ENCODE data around the gene RBM24. TPM values are rescaled to one million over a fixed set of nuclear protein-coding genes. Genes with fewer than 3 reads are reported as not detected.
A peak's percentile ranks its signal among the peaks of the same experiment; 100 is the strongest.
"Not testable (repeated sequence)": the region's sequence is repeated elsewhere in the genome, so short reads cannot be mapped to it uniquely, and the experiment has no call there.

RBM24 gene
- total RNA-seq, 2 donors from 2014 or later, result 15.7 to 23.6 TPM

DNA sequence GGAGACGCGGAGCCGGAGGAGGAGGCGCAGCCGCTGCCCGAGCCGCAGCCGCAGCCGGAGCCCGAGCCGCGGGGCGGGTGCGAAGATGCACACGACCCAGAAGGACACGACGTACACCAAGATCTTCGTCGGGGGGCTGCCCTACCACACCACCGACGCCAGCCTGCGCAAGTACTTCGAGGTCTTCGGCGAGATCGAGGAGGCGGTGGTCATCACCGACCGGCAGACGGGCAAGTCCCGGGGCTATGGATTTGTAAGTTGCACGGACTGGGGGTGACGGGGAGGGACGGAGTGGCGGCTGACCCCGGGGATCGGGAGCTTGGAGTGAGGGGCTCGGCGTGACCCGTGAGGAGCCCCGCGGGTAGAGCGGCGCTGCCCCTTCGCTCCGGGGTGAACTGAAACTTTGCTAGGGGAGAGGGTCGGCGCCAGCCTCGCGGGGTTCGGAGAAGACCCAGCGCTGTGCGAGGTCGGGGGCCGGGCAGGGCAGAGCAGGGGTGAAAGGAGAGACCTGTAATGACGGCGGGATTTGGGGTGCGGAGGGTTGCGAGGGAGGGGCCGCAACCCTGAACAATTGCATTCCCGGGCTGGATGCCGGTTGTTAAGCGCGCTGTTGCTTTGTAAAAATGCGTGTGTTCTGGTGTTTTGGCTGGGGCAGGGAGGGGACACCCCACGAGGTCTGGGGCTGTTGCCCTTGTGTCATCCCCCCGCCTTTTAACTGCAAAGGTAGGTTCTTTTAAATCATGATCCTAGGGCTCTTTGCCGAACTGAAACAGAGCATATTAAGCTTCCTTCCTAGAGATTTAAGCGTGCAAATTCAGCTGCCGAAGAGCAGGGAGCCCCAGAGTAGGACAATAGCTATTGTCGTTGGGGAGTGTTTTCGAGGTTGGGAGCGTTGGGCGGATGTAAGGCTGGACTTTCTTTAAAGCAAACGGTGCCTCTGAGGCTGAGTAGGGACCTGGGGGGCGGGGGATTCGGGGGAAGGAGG, 628 bp downstream of the RBM24 start:
- intact Hi-C loops (cut with DNase I), result loop anchor here in 1 of 2 donors (5.0 to 10.0 kb wide), 3 partner anchors 117 to 301 kb away; no protein-coding TSS in a partner anchor
- peak; percentile 83 for DNase-seq (ENCODE audit: low spot score)

DNA sequence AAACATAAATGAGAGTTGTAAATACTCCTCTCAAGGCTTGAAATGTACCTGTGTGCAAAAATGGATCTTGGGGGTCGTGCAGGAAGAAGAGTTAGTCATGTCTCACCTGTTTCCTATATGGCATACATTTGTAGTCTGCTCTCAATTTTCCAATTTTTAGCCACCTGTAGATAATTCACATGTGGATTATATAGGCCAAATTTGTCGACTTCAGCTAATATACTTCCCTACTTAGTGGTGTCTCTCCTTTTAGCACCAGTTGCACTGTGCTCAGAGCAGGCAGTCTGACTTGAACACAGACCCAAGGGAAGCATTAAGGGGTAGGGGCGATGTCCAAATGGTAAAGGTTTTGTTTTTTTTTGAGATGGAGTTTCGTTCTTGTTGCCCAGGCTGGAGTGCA, 1.9 kb downstream of the RBM24 start:
- DNase-seq (ENCODE audit: low spot score), result no peak
- intact Hi-C loops (cut with DNase I), result loop anchor here in 1 of 2 donors (5.0 to 10.0 kb wide), 3 partner anchors 118 to 299 kb away; no protein-coding TSS in a partner anchor

DNA sequence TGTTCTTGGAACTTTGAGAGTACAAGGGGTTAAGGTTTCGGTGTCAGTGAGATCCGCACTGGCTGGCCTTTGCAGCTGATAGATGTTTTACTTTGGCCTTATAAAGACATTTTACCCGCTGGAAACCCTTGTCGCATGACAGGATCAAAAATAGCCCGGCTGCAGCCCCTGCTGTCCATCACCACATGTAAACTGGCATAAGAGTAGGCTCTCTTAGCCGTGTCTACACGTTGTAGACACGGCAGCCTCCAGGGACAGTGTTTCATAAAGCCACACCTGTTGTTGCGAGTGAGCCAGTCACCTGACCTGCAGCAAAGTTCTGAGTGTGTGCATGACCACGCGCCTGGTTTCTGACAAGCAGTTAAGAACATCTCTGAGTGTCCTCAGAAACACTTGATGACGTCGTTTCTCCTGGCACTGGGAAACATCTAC, 8.5 kb downstream of the RBM24 start:
- DNase-seq (ENCODE audit: low spot score), result no peak
- intact Hi-C loops (cut with DNase I), result loop anchor here in 1 of 2 donors (5.0 to 10.0 kb wide), 2 partner anchors 93 to 125 kb away; no protein-coding TSS in a partner anchor

DNA sequence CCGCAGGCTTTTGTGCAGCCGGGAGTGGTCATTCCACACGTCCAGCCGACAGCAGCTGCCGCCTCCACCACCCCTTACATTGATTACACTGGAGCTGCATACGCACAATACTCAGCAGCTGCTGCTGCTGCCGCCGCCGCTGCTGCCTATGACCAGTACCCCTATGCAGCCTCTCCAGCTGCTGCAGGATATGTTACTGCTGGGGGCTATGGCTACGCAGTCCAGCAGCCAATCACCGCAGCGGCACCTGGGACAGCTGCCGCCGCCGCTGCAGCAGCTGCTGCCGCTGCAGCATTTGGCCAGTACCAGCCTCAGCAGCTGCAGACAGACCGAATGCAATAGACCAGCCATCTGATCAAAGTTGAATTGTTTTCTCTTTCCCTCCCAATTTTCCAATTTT, 10.6 kb downstream of the RBM24 start:
- intact Hi-C loops (cut with DNase I), result loop anchor here in 1 of 2 donors (5.0 kb wide), 1 partner anchor 91 kb away; no protein-coding TSS in a partner anchor
- no peak for DNase-seq (ENCODE audit: low spot score)

DNA sequence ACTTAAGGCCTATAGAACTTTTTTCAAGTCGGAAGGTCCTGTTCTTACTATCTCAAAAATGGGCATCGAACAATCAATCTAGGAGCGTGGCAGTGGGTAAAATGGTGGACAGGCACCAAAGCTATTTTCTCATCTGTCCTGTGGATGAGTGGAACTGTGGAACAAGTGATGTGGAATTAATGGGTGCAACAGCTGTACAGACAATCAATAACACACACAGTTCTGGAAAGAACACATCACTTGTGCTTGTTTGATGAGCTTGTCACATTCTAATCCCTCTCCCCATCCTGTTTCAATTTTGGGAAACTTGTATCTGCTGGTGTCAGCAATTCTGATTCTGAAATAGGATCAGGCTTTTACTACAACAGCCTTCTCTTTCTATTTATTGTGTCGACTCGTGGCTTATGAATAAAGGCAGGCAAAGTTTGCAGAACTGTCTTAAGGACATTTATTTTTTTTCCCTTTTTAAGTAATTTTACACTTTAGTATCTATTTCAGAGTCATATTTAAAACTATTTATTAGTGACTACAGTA, 11.5 kb downstream of the RBM24 start:
- intact Hi-C loops (cut with DNase I), result loop anchor here in 1 of 2 donors (5.0 kb wide), 1 partner anchor 90 kb away; no protein-coding TSS in a partner anchor
- DNase-seq (ENCODE audit: low spot score), result no peak

DNA sequence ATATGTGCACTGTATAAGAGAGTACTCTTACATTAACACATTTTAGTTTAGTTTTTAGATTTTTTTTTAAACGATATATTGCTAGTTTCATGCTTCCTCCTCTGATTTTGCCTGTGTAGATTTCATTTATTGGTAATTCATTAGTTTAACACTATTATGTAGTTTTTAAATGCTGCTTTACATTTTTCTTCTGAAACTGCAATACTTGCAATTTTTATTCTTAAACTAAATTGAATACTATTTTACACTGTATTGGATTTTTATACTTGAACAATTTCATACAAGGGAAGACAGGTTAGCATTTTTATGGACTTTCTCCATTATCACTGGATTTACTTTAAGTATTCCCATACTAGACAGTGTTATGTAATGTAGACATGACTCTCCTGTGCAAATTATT, 12.2 kb downstream of the RBM24 start:
- no peak for DNase-seq (ENCODE audit: low spot score)
- intact Hi-C loops (cut with DNase I), result loop anchor here in 1 of 2 donors (5.0 kb wide), 1 partner anchor 89 kb away; no protein-coding TSS in a partner anchor

DNA sequence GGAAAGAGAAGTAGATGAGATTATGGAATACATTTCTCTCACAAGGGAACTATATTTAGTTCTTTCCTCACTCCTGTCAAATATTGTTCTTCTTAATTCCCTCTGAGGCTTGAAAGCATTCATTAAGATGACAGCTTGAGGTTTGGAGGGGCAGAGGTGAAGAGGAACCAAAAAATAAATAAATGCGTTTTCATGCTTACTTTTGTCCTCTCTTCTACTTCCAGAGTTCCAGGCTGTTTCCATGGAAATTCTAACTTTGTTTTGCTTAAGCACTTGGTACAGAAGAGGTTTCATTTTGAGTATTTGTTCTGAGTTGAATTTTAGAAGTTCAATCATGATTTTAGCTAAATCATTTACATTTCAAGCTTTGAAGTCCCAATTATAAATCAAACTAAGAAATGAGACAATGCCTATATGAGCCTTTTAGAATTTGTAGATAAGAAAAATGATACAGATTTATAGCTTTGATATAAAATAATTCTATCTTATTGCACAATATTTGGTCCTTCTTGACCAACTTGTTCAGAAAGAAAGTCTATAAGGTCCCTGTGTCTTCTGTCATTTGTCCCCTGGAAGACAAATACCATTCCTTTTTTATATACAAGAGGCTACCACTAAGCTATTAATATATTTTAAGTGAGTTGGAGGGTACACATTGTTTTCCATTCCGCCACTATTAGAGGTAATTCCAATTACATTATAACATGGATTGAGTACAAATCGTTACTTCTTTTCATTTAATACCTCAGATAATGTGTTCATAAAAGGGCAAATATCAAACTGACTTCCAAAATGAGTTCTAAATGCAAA, 16.3 kb downstream of the RBM24 start:
- intact Hi-C loops (cut with DNase I), result no loop called here
- DNase-seq (ENCODE audit: low spot score), result no peak

DNA sequence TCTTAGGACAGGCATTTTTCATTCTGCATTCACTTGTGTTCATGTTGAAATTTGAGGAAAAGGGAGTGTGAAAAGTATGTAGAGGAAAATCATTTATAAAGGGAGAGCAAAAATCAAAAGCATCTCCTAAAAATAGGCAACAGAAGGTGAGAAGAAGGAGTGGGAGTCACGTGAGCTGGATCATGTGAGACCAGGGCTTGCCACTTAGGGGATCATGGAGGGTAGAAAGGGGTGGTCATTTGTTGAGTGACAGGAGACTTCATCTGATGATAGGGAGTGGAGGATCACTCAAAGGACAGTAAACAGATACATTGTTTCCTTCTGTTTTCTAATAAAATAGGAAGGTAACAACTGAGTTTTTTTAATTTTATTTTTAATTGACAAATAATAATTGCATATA, 17.1 kb downstream of the RBM24 start:
- intact Hi-C loops (cut with DNase I), result no loop called here

DNA sequence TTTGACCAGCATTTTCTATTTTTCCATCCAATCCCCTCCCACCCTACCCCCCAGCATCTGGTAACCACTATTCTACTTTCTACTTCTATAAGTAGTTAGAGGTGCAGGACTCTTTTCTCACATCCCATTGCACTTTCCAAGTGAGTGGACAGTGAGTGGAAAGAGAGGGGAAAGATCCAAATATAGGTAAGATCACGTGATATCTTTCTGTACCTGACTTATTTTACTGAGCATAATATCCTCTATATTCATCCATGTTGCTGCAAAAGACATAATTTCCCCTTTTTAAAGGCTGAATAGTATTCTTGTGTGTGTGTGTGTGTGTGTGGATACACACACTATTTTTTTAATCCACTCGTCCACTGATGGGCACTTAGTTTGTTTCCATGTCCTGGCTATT, 18.1 kb downstream of the RBM24 start:
- DNase-seq (ENCODE audit: low spot score), result no peak
- intact Hi-C loops (cut with DNase I), result no loop called here

More for the DNA sequence above, 17.1 kb downstream of the RBM24 start:
- DNase-seq (ENCODE audit: low spot score), result no peak

DNA sequence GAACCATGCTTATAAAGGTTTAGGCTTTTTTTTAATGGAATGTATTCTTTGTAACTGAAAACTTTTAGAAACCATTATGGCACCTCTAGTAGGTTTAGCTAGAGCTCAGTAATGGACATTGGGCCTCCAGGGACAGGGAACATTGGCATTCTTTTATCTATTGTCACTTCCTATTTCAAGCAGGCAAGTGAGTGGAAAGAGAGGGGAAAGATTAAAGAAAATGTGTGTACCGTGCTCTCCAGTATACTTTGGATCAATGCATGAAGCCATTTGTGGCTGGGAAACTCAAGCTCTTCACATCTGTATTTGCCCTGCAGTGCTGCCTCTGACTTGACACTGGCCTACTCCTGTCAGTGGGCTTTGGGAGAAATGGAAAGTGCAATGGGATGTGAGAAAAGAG, 18.6 kb downstream of the RBM24 start:
- intact Hi-C loops (cut with DNase I), result no loop called here

DNA sequence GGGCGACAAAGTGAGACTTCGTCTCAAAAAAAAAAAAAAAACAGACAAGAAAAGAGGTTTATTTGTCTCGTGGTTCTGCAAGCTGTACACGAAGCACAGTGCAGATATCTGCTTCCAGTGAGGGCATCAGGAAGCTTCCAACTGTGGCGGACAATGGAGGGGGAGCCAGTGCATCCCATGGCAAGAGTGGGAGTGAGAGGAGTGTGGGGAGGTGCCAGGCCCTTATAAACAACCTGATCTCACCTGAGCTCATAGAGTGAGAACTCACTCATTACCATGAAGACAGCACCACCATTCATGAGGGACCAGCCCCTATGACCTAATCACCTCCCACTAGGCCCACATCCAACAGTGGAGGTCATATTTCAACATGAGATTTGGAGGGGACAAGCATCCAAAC, 19.5 kb downstream of the RBM24 start:
- DNase-seq (ENCODE audit: low spot score), result no peak
- intact Hi-C loops (cut with DNase I), result no loop called here

More for the DNA sequence above, 18.6 kb downstream of the RBM24 start:
- DNase-seq (ENCODE audit: low spot score), result no peak

DNA sequence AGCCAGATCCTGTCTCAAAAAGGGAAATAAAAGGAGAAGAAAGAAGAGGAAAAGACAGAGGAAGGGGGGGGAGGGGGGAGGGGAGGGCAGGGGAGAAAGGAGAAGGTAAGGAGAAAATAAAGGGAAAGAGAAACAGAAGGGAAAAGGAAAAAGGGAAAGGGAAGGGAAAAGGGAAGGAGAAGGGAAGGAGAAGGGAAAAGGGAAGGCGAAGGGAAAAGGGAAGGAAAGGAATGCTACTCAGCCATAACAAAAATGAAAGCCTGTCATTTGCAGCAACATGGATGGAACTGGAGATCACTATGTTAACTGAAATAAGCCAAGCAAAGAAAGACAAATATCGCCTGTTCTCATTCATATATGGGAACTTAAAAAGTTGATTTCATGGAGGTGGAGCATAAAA, 22.3 kb downstream of the RBM24 start:
- intact Hi-C loops (cut with DNase I), result no loop called here
- DNase-seq (ENCODE audit: low spot score), result no peak

DNA sequence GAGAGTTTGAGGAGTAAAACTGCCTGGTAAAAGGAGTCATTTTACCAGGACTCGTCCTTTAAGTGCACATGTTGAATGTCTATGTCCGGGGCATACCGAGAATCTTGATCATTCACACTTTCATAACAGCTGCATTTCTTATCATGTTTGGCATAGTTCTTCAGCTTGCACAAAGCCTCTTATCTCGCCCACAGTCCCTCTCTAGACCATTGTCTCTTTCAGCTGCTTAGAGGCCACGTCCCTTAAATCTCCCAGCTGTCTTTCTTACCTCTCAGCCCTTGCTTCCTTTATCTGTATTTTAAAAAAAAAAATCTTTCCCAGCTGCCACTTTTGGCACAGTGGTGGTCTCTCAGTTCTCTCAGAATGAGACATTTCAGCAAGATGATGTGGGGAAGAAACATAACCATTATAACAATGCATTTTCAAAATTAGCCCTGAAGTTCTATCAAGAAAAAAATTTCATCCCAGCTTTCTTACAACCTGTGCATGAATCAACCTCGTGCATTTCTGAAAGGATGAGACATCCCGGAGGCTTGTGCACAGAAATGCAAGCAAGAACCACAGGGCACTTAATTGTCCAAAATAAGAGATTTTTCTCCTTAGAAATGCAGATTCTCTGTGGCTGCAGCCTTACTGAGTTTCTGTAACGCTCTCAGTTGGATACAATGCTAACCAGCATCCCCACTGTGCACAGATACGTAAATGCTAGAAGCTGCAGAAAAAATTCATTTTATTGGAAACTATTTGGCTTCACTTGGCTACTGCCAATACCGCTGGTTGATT, 24.2 kb downstream of the RBM24 start:
- intact Hi-C loops (cut with DNase I), result no loop called here
- DNase-seq (ENCODE audit: low spot score), result no peak

DNA sequence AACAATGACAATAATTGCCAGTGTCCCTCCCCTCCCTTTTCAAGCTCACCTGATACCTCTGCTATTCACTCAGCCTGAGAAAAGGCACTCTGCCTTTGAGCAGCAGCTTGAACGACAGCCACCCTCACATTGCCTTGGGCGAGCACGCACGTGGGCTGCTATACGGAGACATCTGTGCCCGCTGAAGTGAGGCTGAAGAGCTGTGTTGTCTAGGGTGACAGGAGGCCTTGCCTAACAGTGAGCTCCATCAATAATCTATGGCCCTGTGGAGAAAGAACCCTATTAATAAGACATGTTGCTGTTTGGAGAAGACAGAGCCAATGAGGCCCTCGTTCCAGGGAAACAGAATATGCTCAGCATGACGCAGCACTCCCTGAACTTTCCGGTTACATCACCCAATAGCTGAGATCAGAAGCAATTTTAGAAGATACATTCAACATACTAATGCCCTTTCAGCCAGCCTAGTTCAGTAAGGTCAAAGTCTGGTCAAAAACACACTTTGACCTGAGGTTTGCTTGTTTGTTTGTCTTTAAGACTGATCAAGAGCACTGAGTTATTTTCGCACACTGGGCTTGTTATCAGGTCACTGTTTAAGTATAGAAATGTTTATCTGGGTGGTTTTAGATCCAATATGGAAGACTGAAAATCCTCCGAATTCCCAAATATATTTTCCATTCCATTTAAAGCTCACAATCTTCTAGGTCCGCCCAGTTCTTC, 30.6 kb downstream of the RBM24 start:
- intact Hi-C loops (cut with DNase I), result no loop called here
- no peak for DNase-seq (ENCODE audit: low spot score)

DNA sequence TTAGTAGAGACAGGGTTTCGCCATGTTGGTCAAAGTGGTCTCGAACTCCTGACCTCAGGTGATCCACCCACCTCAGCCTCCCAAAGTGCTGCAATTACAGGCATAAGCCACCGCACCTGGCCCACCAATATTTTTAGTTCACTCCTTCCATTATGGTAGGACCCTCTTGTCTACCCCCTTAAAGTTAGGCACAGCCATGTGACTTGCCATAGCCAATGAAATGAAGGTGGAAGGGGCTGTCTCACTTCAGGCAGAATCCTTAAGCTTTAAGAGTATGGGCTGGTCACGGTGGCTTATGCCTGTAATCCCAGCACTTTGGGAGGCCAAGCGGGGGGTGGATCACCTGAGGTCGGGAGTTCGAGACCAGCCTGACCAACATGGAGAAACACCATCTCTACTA, 32.1 kb downstream of the RBM24 start:
- DNase-seq (ENCODE audit: low spot score); intact Hi-C loops (cut with DNase I): not testable (repeated sequence)

DNA sequence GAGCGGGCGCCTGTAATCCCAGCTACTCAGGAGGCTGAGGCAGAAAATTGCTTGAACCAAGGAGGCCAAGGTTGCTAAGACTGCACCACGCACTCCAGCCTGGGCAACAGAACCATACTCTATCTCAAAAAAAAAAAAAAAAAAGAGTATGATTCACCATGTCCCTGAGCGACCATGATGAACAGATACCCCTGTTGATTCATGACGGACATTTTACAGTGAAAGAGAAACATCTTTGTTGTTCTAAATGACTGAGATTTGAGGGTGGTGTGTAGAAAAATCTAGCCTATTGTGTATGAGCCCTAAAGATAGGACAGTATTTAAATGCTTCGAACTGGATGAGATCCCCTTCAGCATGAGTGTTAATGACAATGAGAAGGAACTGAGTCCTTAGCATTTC, 32.8 kb downstream of the RBM24 start:
- intact Hi-C loops (cut with DNase I), result no loop called here
- DNase-seq (ENCODE audit: low spot score), result no peak

DNA sequence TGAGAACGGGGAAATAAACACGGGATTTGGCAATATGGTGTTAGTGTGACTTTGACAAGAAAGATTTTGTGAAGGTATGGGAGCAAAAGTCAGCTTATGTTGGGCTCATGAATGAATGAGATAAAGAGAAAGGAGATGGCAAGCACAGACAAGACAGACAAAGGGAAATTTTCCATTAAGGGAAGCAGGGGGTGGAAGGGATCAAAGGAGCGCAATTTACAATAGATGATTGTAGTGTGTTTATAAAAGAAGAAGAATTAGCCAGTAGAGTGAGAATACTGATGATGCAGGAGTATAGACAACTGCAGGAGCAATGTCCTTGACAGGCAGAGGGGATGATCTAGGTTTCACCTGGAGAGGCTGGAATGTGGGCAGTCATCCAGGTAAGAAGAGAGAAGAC, 34.1 kb downstream of the RBM24 start:
- intact Hi-C loops (cut with DNase I), result no loop called here
- no peak for DNase-seq (ENCODE audit: low spot score)
